Measurements from ENCODE around the gene KLHDC8B. TPM values are rescaled to one million over a fixed set of nuclear protein-coding genes. Genes with fewer than 3 reads are reported as not detected.

The KLHDC8B gene
- total RNA-seq, 2 donors from 2014 or later, result 51.2 to 80.9 TPM

- Histone ChIP-seq H3K9me3 (no peaks in the 10 kb centered on the region), H3K4me1 (peaks cover 0 to 12% of the 10 kb centered on the region in 2 donors), H3K27ac (no peak overlapping the region), H3K27me3 (no peaks in the 10 kb centered on the region), H3K36me3 (no peaks in the 10 kb centered on the region), H3K4me3 (no peak overlapping the region)
- DNase-seq (ENCODE audit: low spot score), result no peak
- no peak for TF ChIP-seq CTCF (IDR thresholded peaks at IDR 0.05)
Measured at GRCh38 chr3:49198161-49198560, 26.8 kb downstream of the KLHDC8B start.

- H3K27me3 ChIP-seq, result no peaks in the 10 kb centered on the region
- H3K36me3 ChIP-seq, result no peaks in the 10 kb centered on the region
- peak overlapping the region; percentile 47 to 63 for H3K4me3 ChIP-seq
- TF ChIP-seq CTCF (IDR thresholded peaks at IDR 0.05), result no peak
- no peak for DNase-seq (ENCODE audit: low spot score)
- H3K4me1 ChIP-seq, result peaks cover 0 to 12% of the 10 kb centered on the region in 2 donors
- no peaks in the 10 kb centered on the region for H3K9me3 ChIP-seq
- peak overlapping the region; percentile 78 to 88 for H3K27ac ChIP-seq
Measured at GRCh38 chr3:49198611-49199230, 27.3 kb downstream of the KLHDC8B start.

DNA sequence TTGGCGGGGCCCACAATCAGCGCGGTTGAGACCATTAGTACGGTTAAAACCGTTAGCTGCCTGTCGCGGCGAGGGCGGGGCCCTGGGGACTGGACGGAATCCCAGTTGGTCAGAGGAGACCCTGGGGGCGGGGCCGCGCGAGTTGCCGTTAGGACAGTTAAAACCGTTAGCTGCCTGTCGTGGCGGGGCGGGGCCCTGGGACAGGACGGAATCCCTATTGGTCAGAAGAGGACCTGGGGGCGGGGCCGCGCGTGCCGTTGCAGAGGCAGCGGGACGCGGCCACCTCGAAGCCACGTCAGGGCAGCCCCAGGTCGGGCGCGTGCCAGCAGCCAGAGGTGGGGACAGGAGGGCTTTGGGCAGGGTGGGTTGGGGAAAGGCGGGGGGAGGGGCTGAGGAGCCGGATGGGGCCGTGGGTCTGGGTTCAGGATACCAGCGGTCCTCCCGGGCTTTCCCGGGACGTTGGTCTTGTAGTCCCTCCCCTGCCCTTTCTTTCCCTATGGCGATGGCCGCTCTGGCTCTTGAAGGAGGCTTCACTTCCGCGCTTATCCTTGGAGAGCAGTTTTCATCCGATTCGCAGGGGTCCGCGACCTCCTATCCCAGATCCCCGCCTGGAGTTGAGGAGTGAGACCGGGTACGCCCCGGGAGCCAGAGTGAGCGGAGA is 28.0 kb downstream of the KLHDC8B start:
- peak; percentile 96 for DNase-seq (ENCODE audit: low spot score)
- peak overlapping the region; percentile 47 to 63 for H3K4me3 ChIP-seq
- TF ChIP-seq CTCF (IDR thresholded peaks at IDR 0.05), result no peak

DNA sequence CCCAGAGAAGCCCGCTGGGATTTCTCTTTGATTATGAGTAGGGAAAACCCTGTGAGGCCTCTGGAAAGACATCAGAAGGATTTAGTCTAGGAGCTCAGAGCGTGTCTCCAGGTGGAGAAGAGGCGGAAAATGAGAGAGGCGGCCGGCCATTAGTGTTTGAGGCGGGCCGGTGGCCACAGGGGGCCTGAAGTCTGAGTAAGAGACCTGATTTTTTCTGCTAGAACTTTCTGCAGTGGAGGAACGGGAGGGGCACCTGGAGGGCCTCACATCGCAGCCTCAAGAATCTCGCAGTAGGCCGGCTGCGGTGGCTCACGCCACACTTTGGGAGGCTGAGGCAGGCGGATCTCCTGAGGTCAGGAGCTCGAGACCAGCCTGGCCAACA is 28.5 kb downstream of the KLHDC8B start:
- Histone ChIP-seq H3K4me1 (peaks cover 0 to 12% of the 10 kb centered on the region in 2 donors), H3K27ac (peak overlapping the region; percentile 78 to 88), H3K4me3 (peak overlapping the region; percentile 47 to 63), H3K36me3 (no peaks in the 10 kb centered on the region), H3K9me3 (no peaks in the 10 kb centered on the region), H3K27me3 (no peaks in the 10 kb centered on the region)
- TF ChIP-seq CTCF (IDR thresholded peaks at IDR 0.05), result no peak
- no peak for DNase-seq (ENCODE audit: low spot score)

More for the DNA sequence above, 28.0 kb downstream of the KLHDC8B start:
- peak overlapping the region; percentile 78 to 88 for H3K27ac ChIP-seq
- peaks cover 0 to 12% of the 10 kb centered on the region in 2 donors for H3K4me1 ChIP-seq
- H3K36me3 ChIP-seq, result no peaks in the 10 kb centered on the region
- no peaks in the 10 kb centered on the region for H3K27me3 ChIP-seq
- no peaks in the 10 kb centered on the region for H3K9me3 ChIP-seq

- DNase-seq (ENCODE audit: low spot score), result no peak
- TF ChIP-seq CTCF (IDR thresholded peaks at IDR 0.05), result no peak
- Histone ChIP-seq H3K36me3 (no peaks in the 10 kb centered on the region), H3K4me3 (no peak overlapping the region), H3K27ac (no peak overlapping the region), H3K9me3 (no peaks in the 10 kb centered on the region), H3K4me1 (peaks cover 0 to 9% of the 10 kb centered on the region in 2 donors), H3K27me3 (no peaks in the 10 kb centered on the region)
Measured at GRCh38 chr3:49213541-49213943, 42.1 kb downstream of the KLHDC8B start.

Measured in right atrium auricular region (tissue), 2 donors.